SK-N-SH (cell line): ENCODE data around the gene ABR. TPM values are rescaled to one million over a fixed set of nuclear protein-coding genes. Genes with fewer than 3 reads are reported as not detected.
"Not testable (repeated sequence)": the region's sequence is repeated elsewhere in the genome, so short reads cannot be mapped to it uniquely, and the experiment has no call there.

ENCODE experiments used
- CTCF ChIA-PET: fragments of 300-600, 350-600 bp; formaldehyde crosslinking; extraction: SDS; loops from one replicate; lab custom pipeline; 2021; lab: Yijun Ruan, JAX
- POLR2A ChIA-PET: fragments of 350-600 bp; sonication (Branson Sonifier 250); formaldehyde crosslinking; extraction: SDS; loops from one replicate; lab custom pipeline; 2020; ENCODE audit warnings: antibody characterized with exemption, inconsistent platforms; lab: Yijun Ruan, JAX
- DNase-seq: peaks from one replicate; pipeline ENCODE4 v3.0.0; 2012
- H2AFZ ChIP-seq: fragments of 200-600 bp; sonication (generic); 2 replicates; pipeline ENCODE4 v1.8.1; 2016; ENCODE audit warnings: antibody characterized with exemption, mild to moderate bottlenecking, low read depth
- H3F3A ChIP-seq: fragments of 200-600 bp; sonication (generic); replicated peaks from 2 replicates; pipeline ENCODE3; 2016; ENCODE audit warnings: antibody characterized with exemption, mild to moderate bottlenecking; ENCODE audit not compliant: insufficient read depth
- H3K27ac ChIP-seq, 2 experiments: fragments of 200-500 bp in 1 of 2; fragments of 200-600 bp in 1 of 2; sonication (Bioruptor generic) in 1 of 2; sonication (generic), shearing (Covaris generic) in 1 of 2; 2 replicates each; pipeline versions ENCODE4 v1.5.1 to v1.6.1; 2014 to 2016; ENCODE audit warnings: low read depth in 2 of 2, inconsistent platforms in 1 of 2, low read length in 1 of 2, mild to moderate bottlenecking in 1 of 2, mixed read lengths in 1 of 2
- H3K27me3 ChIP-seq: fragments of 200-600 bp; sonication (generic), shearing (Covaris generic); 2 replicates; pipeline ENCODE4 v1.6.1; 2016; ENCODE audit warnings: mixed run types; ENCODE audit not compliant: insufficient read depth
- H3K36me3 ChIP-seq, 2 experiments: fragments of 200-500 bp in 1 of 2; fragments of 200-600 bp in 1 of 2; sonication (Bioruptor generic) in 1 of 2; sonication (generic) in 1 of 2; replicated peaks in 1 of 2; 2 replicates each; pipeline versions ENCODE3 to v1.5.1; 2014 to 2016; ENCODE audit warnings: low read length in 1 of 2, mild to moderate bottlenecking in 1 of 2; ENCODE audit not compliant: insufficient read depth in 2 of 2, control insufficient read depth in 1 of 2
- H3K4me1 ChIP-seq, 2 experiments: fragments of 200-500 bp in 1 of 2; fragments of 200-600 bp in 1 of 2; sonication (Bioruptor generic) in 1 of 2; sonication (generic), shearing (Covaris generic) in 1 of 2; 2 replicates each; pipeline versions ENCODE4 v1.5.1 to v1.6.1; 2014 to 2016; ENCODE audit warnings: low read depth in 1 of 2, low read length in 1 of 2, mixed run types in 1 of 2; ENCODE audit not compliant: insufficient read depth in 2 of 2, control insufficient read depth in 1 of 2
- H3K4me2 ChIP-seq: fragments of 200-600 bp; sonication (generic), shearing (Covaris generic); 2 replicates; pipeline ENCODE4 v1.6.1; 2017; ENCODE audit warnings: mixed run types
- H3K4me3 ChIP-seq, 2 experiments: fragments of 200-500 bp in 1 of 2; fragments of 200-600 bp in 1 of 2; sonication (Bioruptor generic) in 1 of 2; sonication (generic), shearing (Covaris generic) in 1 of 2; 2 replicates each; pipeline versions ENCODE4 v1.5.1 to v1.8.1; 2014 to 2016; ENCODE audit warnings: low read depth in 2 of 2, inconsistent platforms in 1 of 2, low read length in 1 of 2, mild to moderate bottlenecking in 1 of 2, mixed read lengths in 1 of 2, moderate library complexity in 1 of 2
- H3K79me2 ChIP-seq: fragments of 200-600 bp; sonication (generic); 2 replicates; pipeline ENCODE4 v1.8.1; 2017; ENCODE audit warnings: mild to moderate bottlenecking; ENCODE audit not compliant: insufficient read depth
- H3K9ac ChIP-seq: fragments of 200-600 bp; sonication (generic); 2 replicates; pipeline ENCODE4 v1.6.1; 2017; ENCODE audit warnings: mixed run types
- H3K9me2 ChIP-seq: fragments of 200-600 bp; sonication (generic); 2 replicates; pipeline ENCODE4 v1.6.1; 2017; ENCODE audit warnings: mixed run types
- H3K9me3 ChIP-seq: fragments of 200-600 bp; sonication (generic); 2 replicates; pipeline ENCODE4 v1.6.1; 2017; ENCODE audit warnings: mixed run types, mild to moderate bottlenecking, moderate library complexity
- H4K20me1 ChIP-seq: fragments of 200-600 bp; sonication (generic); 2 replicates; pipeline ENCODE4 v1.6.1; 2017; ENCODE audit warnings: mild to moderate bottlenecking, mixed run types; ENCODE audit not compliant: insufficient read depth
- CTCF ChIP-seq: fragments of 200-600 bp; sonication (generic); IDR thresholded peaks from 2 replicates; pipeline ENCODE4 v1.6.1; 2017; ENCODE audit warnings: antibody characterized with exemption, mild to moderate bottlenecking, moderate library complexity
- ELF1 ChIP-seq: IDR thresholded peaks from 2 replicates; pipeline ENCODE4 v1.4.0; 2012
- EP300 ChIP-seq, 2 experiments: IDR thresholded peaks; 2 replicates each; pipeline versions ENCODE4 v1.4.0 to v1.6.1; 2012; ENCODE audit warnings: borderline replicate concordance in 1 of 2, low read depth in 1 of 2, low read length in 1 of 2
- FOXJ3 ChIP-seq: sonication (generic); formaldehyde crosslinking; IDR thresholded peaks from 2 replicates; pipeline ENCODE4 v1.5.1; 2020; ENCODE audit warnings: mild to moderate bottlenecking, missing genetic modification reagents
- POLR2AphosphoS5 ChIP-seq: IDR thresholded peaks from 2 replicates; pipeline ENCODE4 v1.6.1; 2012; ENCODE audit warnings: low read depth, low read length
- RCOR1 ChIP-seq: fragments of 150-350 bp; IDR thresholded peaks from 2 replicates; pipeline ENCODE4 v1.6.1; 2017; ENCODE audit warnings: antibody characterized with exemption, low read length
- WGBS: methylation state at CpG from one replicate; pipeline ENCODE4 v1.1.6; 2017; ENCODE audit warnings: low lambda C conversion rate; 5-methylcytosine and 5-hydroxymethylcytosine counted together
- polyA plus RNA-seq, 3 experiments: library from polyadenylated mRNA; depleted of rRNA; stranded (reverse); fragments of >200 nt; gene quantifications; 2 replicates each; pipeline ENCODE4 v1.2.3, GENCODE V29; 2012
- TF ChIP-seq, protein P1 (sequence below): IDR thresholded peaks from 2 replicates; pipeline ENCODE4 v1.6.1; 2012; ENCODE audit warnings: mild to moderate bottlenecking, low read depth, low read length, moderate library complexity

ABR gene
- polyA plus RNA-seq, 1 of the 3 experiments (the other 2 are of a cell fraction) = 117 TPM

- POLR2A ChIA-PET = interaction anchor here (1.1 kb wide), 1 partner anchor 29 kb away, joined by 3 read pairs; no protein-coding TSS in a partner anchor
- CTCF ChIA-PET = interaction anchor here (1.0 to 2.7 kb wide), 4 partner anchors 17 to 112 kb away, joined by 3 to 9 read pairs (median 4); no protein-coding TSS in a partner anchor
Observed at GRCh38 chr17:1074886-1075605, 104.7 kb downstream of the ABR start.

DNA sequence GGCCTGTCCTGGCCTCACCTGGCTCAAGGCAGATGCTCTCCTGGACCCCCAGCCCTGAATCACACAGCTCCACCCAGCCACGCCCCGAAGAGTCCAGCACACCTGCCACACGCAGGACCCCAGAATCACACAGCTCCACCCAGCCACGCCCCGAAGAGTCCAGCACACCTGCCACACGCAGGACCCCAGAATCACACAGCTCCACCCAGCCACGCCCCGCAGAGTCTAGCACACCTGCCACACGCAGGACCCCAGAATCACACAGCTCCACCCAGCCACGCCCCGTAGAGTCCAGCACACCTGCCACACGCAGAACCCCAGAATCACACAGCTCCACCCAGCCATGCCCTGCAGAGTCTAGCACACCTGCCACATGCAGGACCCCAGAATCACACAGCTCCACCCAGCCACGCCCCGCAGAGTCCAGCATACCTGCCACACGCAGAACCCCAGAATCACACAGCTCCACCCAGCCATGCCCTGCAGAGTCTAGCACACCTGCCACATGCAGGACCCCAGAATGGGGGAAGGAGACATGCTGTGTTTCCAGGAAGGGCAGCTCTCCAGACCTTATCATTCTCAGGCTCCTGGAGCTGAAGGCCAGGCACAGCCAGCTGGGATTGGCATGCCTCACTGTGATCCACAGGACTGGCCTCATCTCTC lies 105.7 kb downstream of the ABR start:
- H3K9ac ChIP-seq, H3K79me2 ChIP-seq, H3K27me3 ChIP-seq, H3K36me3 ChIP-seq, H3K9me2 ChIP-seq, POLR2A ChIA-PET, H3F3A ChIP-seq, DNase-seq, H3K4me2 ChIP-seq, H3K27ac ChIP-seq, H3K9me3 ChIP-seq, H2AFZ ChIP-seq, H3K4me3 ChIP-seq: not testable (repeated sequence)
- 100% methylated on average over 8 of the region's 15 CpGs for WGBS
- CTCF ChIA-PET = interaction anchor here (1.1 to 2.7 kb wide), 2 partner anchors 16 to 18 kb away, joined by 3 to 9 read pairs; no protein-coding TSS in a partner anchor
- peaks cover under 1 to 25% of the 10 kb centered on the region in 2 experiments; a peak in 2 of 4 replicates for H3K4me1 ChIP-seq
- H4K20me1 ChIP-seq = peaks cover 12% of the 10 kb centered on the region; the same call in 1 of the 2 replicates

More at GRCh38 chr17:1074886-1075605, 104.7 kb downstream of the ABR start:
- H3K27me3 ChIP-seq = no peaks in the 10 kb centered on the region
- H3K9me2 ChIP-seq = no peaks in the 10 kb centered on the region
- no peak overlapping the region for H3K4me2 ChIP-seq
- TF ChIP-seq RCOR1 (no peak), EP300 (IDR thresholded peaks at IDR 0.05; ENCODE audit: borderline replicate concordance in 1 of 2, low read depth in 1 of 2, low read length in 1 of 2) (no peak), ELF1 (no peak), FOXJ3 (CRISPR knock-in tag) (no peak), POLR2AphosphoS5 (no peak), CTCF (no peak)
- TF ChIP-seq, protein P1, sequence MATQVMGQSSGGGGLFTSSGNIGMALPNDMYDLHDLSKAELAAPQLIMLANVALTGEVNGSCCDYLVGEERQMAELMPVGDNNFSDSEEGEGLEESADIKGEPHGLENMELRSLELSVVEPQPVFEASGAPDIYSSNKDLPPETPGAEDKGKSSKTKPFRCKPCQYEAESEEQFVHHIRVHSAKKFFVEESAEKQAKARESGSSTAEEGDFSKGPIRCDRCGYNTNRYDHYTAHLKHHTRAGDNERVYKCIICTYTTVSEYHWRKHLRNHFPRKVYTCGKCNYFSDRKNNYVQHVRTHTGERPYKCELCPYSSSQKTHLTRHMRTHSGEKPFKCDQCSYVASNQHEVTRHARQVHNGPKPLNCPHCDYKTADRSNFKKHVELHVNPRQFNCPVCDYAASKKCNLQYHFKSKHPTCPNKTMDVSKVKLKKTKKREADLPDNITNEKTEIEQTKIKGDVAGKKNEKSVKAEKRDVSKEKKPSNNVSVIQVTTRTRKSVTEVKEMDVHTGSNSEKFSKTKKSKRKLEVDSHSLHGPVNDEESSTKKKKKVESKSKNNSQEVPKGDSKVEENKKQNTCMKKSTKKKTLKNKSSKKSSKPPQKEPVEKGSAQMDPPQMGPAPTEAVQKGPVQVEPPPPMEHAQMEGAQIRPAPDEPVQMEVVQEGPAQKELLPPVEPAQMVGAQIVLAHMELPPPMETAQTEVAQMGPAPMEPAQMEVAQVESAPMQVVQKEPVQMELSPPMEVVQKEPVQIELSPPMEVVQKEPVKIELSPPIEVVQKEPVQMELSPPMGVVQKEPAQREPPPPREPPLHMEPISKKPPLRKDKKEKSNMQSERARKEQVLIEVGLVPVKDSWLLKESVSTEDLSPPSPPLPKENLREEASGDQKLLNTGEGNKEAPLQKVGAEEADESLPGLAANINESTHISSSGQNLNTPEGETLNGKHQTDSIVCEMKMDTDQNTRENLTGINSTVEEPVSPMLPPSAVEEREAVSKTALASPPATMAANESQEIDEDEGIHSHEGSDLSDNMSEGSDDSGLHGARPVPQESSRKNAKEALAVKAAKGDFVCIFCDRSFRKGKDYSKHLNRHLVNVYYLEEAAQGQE = no peak
- peaks cover 15% of the 10 kb centered on the region for H4K20me1 ChIP-seq
- H3K4me1 ChIP-seq = peaks cover 5 to 30% of the 10 kb centered on the region in 2 experiments; a peak in 3 of 4 replicates
- no peaks in the 10 kb centered on the region; the same call in 1 of the 2 replicates for H3K79me2 ChIP-seq
- no peak for DNase-seq
- H3K9me3 ChIP-seq = no peaks in the 10 kb centered on the region
- no peak overlapping the region for H3K9ac ChIP-seq
- WGBS = 93% methylated on average over 20 of the region's 20 CpGs
- no peak overlapping the region for H3K4me3 ChIP-seq
- peaks cover 8 to 10% of the 10 kb centered on the region in 2 experiments for H3K36me3 ChIP-seq
- H3K27ac ChIP-seq = no peak overlapping the region
- H3F3A ChIP-seq = no peaks in the 10 kb centered on the region
- no peak overlapping the region for H2AFZ ChIP-seq
